GM12878 (cell line): ENCODE measurements around the gene DCAF11. TPM values are rescaled to one million over a fixed set of nuclear protein-coding genes. Genes with fewer than 3 reads are reported as not detected.

Experiments
- ATAC-seq: fragments of 200-7000 bp; cut with Tn5 transposase; 3 replicates; pipeline ENCODE4 v1.9.1; 2020; ENCODE audit warnings: mild to moderate bottlenecking, moderate library complexity
- BruUV-seq: library from RNA; stranded (reverse); fragments of 400-500 nt; replicated peaks from 2 replicates; lab custom pipeline; 2021; lab: Mats Ljungman, UMichigan
- CTCF ChIA-PET: fragments of 300-600 bp; sonication (Branson Sonifier 250); formaldehyde crosslinking; extraction: SDS; loops from one replicate; lab custom pipeline; 2021; ENCODE audit warnings: inconsistent platforms; lab: Yijun Ruan, JAX
- POLR2A ChIA-PET: fragments of 350-600 bp; formaldehyde crosslinking; extraction: SDS; loops from one replicate; lab custom pipeline; 2021; ENCODE audit warnings: inconsistent platforms; lab: Charles Lee
- RAD21 ChIA-PET: fragments of 300-600 bp; sonication (Branson Sonifier 250); formaldehyde crosslinking; loops from one replicate; lab custom pipeline; 2023; ENCODE audit warnings: antibody characterized with exemption; ENCODE audit not compliant: unreplicated experiment; lab: Charles Lee
- SMC1A ChIA-PET: fragments of 300-600 bp; sonication (Branson Sonifier 250); formaldehyde crosslinking; loops from one replicate; lab custom pipeline; 2023; ENCODE audit not compliant: unreplicated experiment, uncharacterized antibody; lab: Charles Lee
- DNase-seq: peaks from one replicate; pipeline ENCODE4 v3.0.0-alpha.2; 2011; ENCODE audit warnings: low read depth, low spot score
- FAIRE-seq: peaks from 3 replicates; lab custom pipeline; 2011; peaks lifted over from hg19 to GRCh38; lab: Jason Lieb, UNC
- H2AFZ ChIP-seq: 2 replicates; pipeline ENCODE4 v1.6.0; 2011; ENCODE audit warnings: low read depth, low read length, control low read depth; ENCODE audit not compliant: control insufficient read depth
- H3K27ac ChIP-seq: 2 replicates; pipeline ENCODE4 v1.5.1; 2011; ENCODE audit warnings: control low read depth; ENCODE audit not compliant: control insufficient read depth, insufficient read depth
- H3K27me3 ChIP-seq, 2 experiments: replicated peaks in 1 of 2; 2 replicates each; pipeline versions ENCODE4 v1.6.0 to v1.6.1; 2011; ENCODE audit warnings: low read length in 1 of 2; ENCODE audit not compliant: control insufficient read depth in 2 of 2, insufficient read depth in 2 of 2
- H3K36me3 ChIP-seq, 2 experiments: 2 replicates each; pipeline ENCODE4 v1.5.1; 2011; ENCODE audit warnings: low read length in 1 of 2; ENCODE audit not compliant: control insufficient read depth in 2 of 2, insufficient read depth in 2 of 2
- H3K4me1 ChIP-seq: 2 replicates; pipeline ENCODE4 v1.6.1; 2011; ENCODE audit warnings: mild to moderate bottlenecking, low read length, moderate library complexity, mixed read lengths; ENCODE audit not compliant: control insufficient read depth, insufficient read depth
- H3K4me2 ChIP-seq: 2 replicates; pipeline ENCODE4 v1.6.0; 2011; ENCODE audit warnings: control low read depth; ENCODE audit not compliant: control insufficient read depth, insufficient read depth
- H3K4me3 ChIP-seq: fragments of 200-600 bp; sonication (generic); 2 replicates; pipeline ENCODE4 v1.5.1; 2016
- H3K79me2 ChIP-seq: 2 replicates; pipeline ENCODE4 v1.6.0; 2011; ENCODE audit warnings: low read length; ENCODE audit not compliant: control insufficient read depth, insufficient read depth
- H3K9ac ChIP-seq: 2 replicates; pipeline ENCODE4 v1.8.0; 2011; ENCODE audit warnings: low read length, control low read depth, mixed read lengths; ENCODE audit not compliant: control insufficient read depth, insufficient read depth
- H3K9me3 ChIP-seq: replicated peaks from 3 replicates; pipeline ENCODE4 v1.5.1; 2011; ENCODE audit warnings: mild to moderate bottlenecking, low read length; ENCODE audit not compliant: control insufficient read depth, insufficient read depth
- H4K20me1 ChIP-seq: 2 replicates; pipeline ENCODE4 v1.6.0; 2011; ENCODE audit not compliant: control insufficient read depth, insufficient read depth
- ATF7 ChIP-seq: fragments of 450-650 bp; IDR thresholded peaks from 2 replicates; pipeline ENCODE4 v1.6.1; 2016; ENCODE audit warnings: low read depth, mild to moderate bottlenecking
- BHLHE40 ChIP-seq, 2 experiments: fragments of 450-650 bp in 1 of 2; IDR thresholded peaks; 2 replicates each; pipeline ENCODE4 v1.6.1; 2011 to 2017; ENCODE audit warnings: low read depth in 2 of 2, borderline replicate concordance in 1 of 2, improper control_type of control experiment in 1 of 2, low read length in 1 of 2, mild to moderate bottlenecking in 1 of 2
- ETV6 ChIP-seq, 2 experiments: fragments of 450-650 bp in 1 of 2; IDR thresholded peaks in 1 of 2; conservative IDR thresholded peaks in 1 of 2; 2 replicates each; pipeline ENCODE4 v1.6.1; 2014; ENCODE audit warnings: antibody characterized with exemption in 1 of 2, borderline replicate concordance in 1 of 2, low read depth in 1 of 2, mild to moderate bottlenecking in 1 of 2, moderate library complexity in 1 of 2
- EZH2 ChIP-seq: IDR thresholded peaks from 2 replicates; pipeline ENCODE4 v1.6.1; 2012; ENCODE audit warnings: low read depth, mild to moderate bottlenecking, control low read depth, inconsistent platforms, low read length, borderline replicate concordance; ENCODE audit not compliant: control insufficient read depth
- IKZF1 ChIP-seq: fragments of 450-650 bp; conservative IDR thresholded peaks from 2 replicates; pipeline ENCODE4 v1.6.1; 2017; ENCODE audit warnings: antibody characterized with exemption, mild to moderate bottlenecking
- IRF4 ChIP-seq: IDR thresholded peaks from 2 replicates; pipeline ENCODE4 v1.6.1; 2011; ENCODE audit warnings: low read depth, low read length
- JUNB ChIP-seq: IDR thresholded peaks from 2 replicates; pipeline ENCODE4 v1.6.1; 2016; ENCODE audit warnings: antibody characterized with exemption, mild to moderate bottlenecking
- MAX ChIP-seq: IDR thresholded peaks from 2 replicates; pipeline ENCODE4 v1.6.1; 2012; ENCODE audit warnings: low read depth, low read length, improper control_type of control experiment
- MTA3 ChIP-seq: IDR thresholded peaks from 2 replicates; pipeline ENCODE4 v1.6.1; 2012; ENCODE audit warnings: low read length, inconsistent platforms, borderline replicate concordance
- MXI1 ChIP-seq: fragments of 150-350 bp; IDR thresholded peaks from 2 replicates; pipeline ENCODE4 v1.6.1; 2011; ENCODE audit warnings: low read depth, mild to moderate bottlenecking, inconsistent platforms, low read length, improper control_type of control experiment
- RELA ChIP-seq: fragments of 450-650 bp; IDR thresholded peaks from 2 replicates; pipeline ENCODE4 v1.8.0; 2014; ENCODE audit warnings: borderline replicate concordance; ENCODE audit not compliant: partially characterized antibody
- RELB ChIP-seq: fragments of 450-650 bp; IDR thresholded peaks from 2 replicates; pipeline ENCODE4 v1.6.1; 2017; ENCODE audit warnings: low read depth, mild to moderate bottlenecking, moderate library complexity
- SIN3A ChIP-seq: IDR thresholded peaks from 2 replicates; pipeline ENCODE4 v1.6.1; 2012; ENCODE audit warnings: low read depth, low read length, improper control_type of control experiment
- SPI1 ChIP-seq: IDR thresholded peaks from 2 replicates; pipeline ENCODE4 v1.6.1; 2011; ENCODE audit warnings: low read depth, mild to moderate bottlenecking, low read length, moderate library complexity, borderline replicate concordance; ENCODE audit not compliant: insufficient read depth
- ZNF622 ChIP-seq: fragments of 450-650 bp; IDR thresholded peaks from 2 replicates; pipeline ENCODE4 v1.6.1; 2017; ENCODE audit warnings: mild to moderate bottlenecking, inconsistent platforms
- ZNF687 ChIP-seq: fragments of 450-650 bp; IDR thresholded peaks from 2 replicates; pipeline ENCODE4 v1.6.1; 2017; ENCODE audit warnings: mild to moderate bottlenecking, moderate library complexity
- ZZZ3 ChIP-seq: IDR thresholded peaks from 2 replicates; pipeline ENCODE4 v1.6.1; 2011; ENCODE audit warnings: low read depth; ENCODE audit not compliant: control insufficient read depth, insufficient read length
- WGBS: methylation state at CpG from one replicate; pipeline ENCODE4 v1.1.6; 2016; ENCODE audit warnings: low lambda C conversion rate; ENCODE audit not compliant: insufficient replicate concordance, insufficient coverage; ENCODE audit errors: missing lambda C conversion rate; 5-methylcytosine and 5-hydroxymethylcytosine counted together
- in situ Hi-C: fragments of 300-500 bp; cut with MboI; formaldehyde crosslinking; loops from 9 replicates; pipeline ENCODE4 v1.14.3; 2018; ENCODE audit warnings: mixed read lengths
- intact Hi-C: fragments of 100-400 bp; cut with micrococcal nuclease; formaldehyde crosslinking; loops from one replicate; pipeline ENCODE4 v1.14.2; 2022; ENCODE audit not compliant: unreplicated experiment
- polyA plus RNA-seq, 11 experiments: library from polyadenylated mRNA; depleted of rRNA in 4 of 11; unstranded in 6 of 11; stranded (reverse) in 5 of 11; fragments of >200 nt; fragmentation: Nextera tagmentation in 4 of 11; fragmentation: Illumina TruSeq in 1 of 11; extraction: Ambion mirVana in 4 of 11; extraction: Trizol in 1 of 11; gene quantifications; 1 replicate in 1 of 11; 2 replicates in 10 of 11; pipeline versions ENCODE4 v1.2.1 to v1.2.3, GENCODE V29; 2011 to 2016; ENCODE audit warnings: inconsistent platforms in 2 of 11, missing spikeins in 2 of 11, low read depth in 1 of 11
- total RNA-seq, 4 experiments: library from RNA; depleted of rRNA in 3 of 4; stranded (reverse); fragments of >200 nt in 3 of 4; fragmentation: Illumina TruSeq in 1 of 4; extraction: Trizol in 1 of 4; gene quantifications; 2 replicates each; pipeline versions ENCODE4 v1.2.1 to v1.2.3, GENCODE V29; 2013 to 2021

Gene DCAF11
- total and polyA plus RNA-seq, 10 of the 15 experiments (the other 5 are each of a cell fraction or from before 2014, with no cell fraction given), result 13.4 to 91.2 (median 68.7) TPM

- no peaks in the 10 kb centered on the region for H3K79me2 ChIP-seq
- H3K9ac ChIP-seq, result no peak overlapping the region
- H3K9me3 ChIP-seq, result no peaks in the 10 kb centered on the region
- no peaks in the 10 kb centered on the region for H3K27me3 ChIP-seq
- H3K27ac ChIP-seq, result 0 out of 2 replicates have a peak overlapping the region, but pooled peaks have one; percentile 9
- 0 out of 2 replicates have a peak overlapping the region, but pooled peaks have one; percentile 6 for H3K4me3 ChIP-seq
- no TSS peak for BruUV-seq
- no peaks in the 10 kb centered on the region for H4K20me1 ChIP-seq
- DNase-seq (no peak), ATAC-seq (peak; percentile 85), FAIRE-seq (peak; percentile 83)
- peaks cover 24% of the 10 kb centered on the region for H3K4me1 ChIP-seq
- peak overlapping the region; percentile 57 for H3K4me2 ChIP-seq
- RAD21 ChIA-PET, result interaction anchor here (0.7 to 1.3 kb wide), 5 partner anchors 9 to 33 kb away, joined by 3 to 5 read pairs (median 4); partner anchors contain the start of gene PCK2
- CTCF ChIA-PET, result interaction anchor here (0.9 to 6.1 kb wide), 5 partner anchors 14 to 33 kb away, joined by 6 to 33 read pairs (median 8); no protein-coding TSS in a partner anchor
- in situ Hi-C loops (no loop called here), intact Hi-C loops (no loop called here)
- H3K36me3 ChIP-seq, result no peaks in the 10 kb centered on the region
- POLR2A ChIA-PET, result interaction anchor here (0.6 to 2.0 kb wide), 6 partner anchors 13 to 257 kb away, joined by 3 to 4 read pairs (median 3); no protein-coding TSS in a partner anchor
- WGBS, result 43% methylated on average over 11 of the region's 11 CpGs
- SMC1A ChIA-PET, result interaction anchor here (1.0 to 2.4 kb wide), 5 partner anchors 14 to 33 kb away, joined by 6 to 10 read pairs (median 7); partner anchors contain the start of gene PCK2
- H2AFZ ChIP-seq, result peak overlapping the region; percentile 35
- no peak for TF ChIP-seq BHLHE40 (IDR thresholded peaks at IDR 0.05; ENCODE audit: borderline replicate concordance in 1 of 2, low read depth in 2 of 2, low read length in 1 of 2)
- no peak for TF ChIP-seq SIN3A
- TF ChIP-seq ZNF687, result no peak
- no peak for TF ChIP-seq ETV6 (conservative IDR thresholded peaks at IDR 0.05 in 1 of 2, IDR thresholded peaks at IDR 0.05 in 1 of 2; ENCODE audit: borderline replicate concordance in 1 of 2, low read depth in 1 of 2)
- no peak for TF ChIP-seq MAX
- TF ChIP-seq IKZF1, result no peak
- TF ChIP-seq EZH2, result no peak
- TF ChIP-seq MXI1, result no peak
- no peak for TF ChIP-seq ZNF622
- TF ChIP-seq RELA, result no peak
- no peak for TF ChIP-seq MTA3
- no peak for TF ChIP-seq JUNB
- no peak for TF ChIP-seq IRF4
- peak; percentile 61 for TF ChIP-seq SPI1
- TF ChIP-seq RELB, result no peak
- TF ChIP-seq ATF7, result peak; percentile 34; the same call in 1 of the 2 replicates
- no peak for TF ChIP-seq ZZZ3
Measured at GRCh38 chr14:24075485-24076301, 38.9 kb upstream of the DCAF11 start.
